ENCODE results near the gene EFCAB7.

- no peak for TF ChIP-seq ZNF521 (tag by site-specific recombination; IDR thresholded peaks at IDR 0.05)
- TF ChIP-seq ZNF692 (tag by site-specific recombination; IDR thresholded peaks at IDR 0.05): no peak
- no peak for TF ChIP-seq KLF9 (tag by site-specific recombination; IDR thresholded peaks at IDR 0.05; ENCODE audit: low read depth)
- TF ChIP-seq CTCF (tag by site-specific recombination; IDR thresholded peaks at IDR 0.05): no peak
Measured at GRCh38 chr1:63621075-63621474, 97.8 kb downstream of the EFCAB7 start.
